ENCODE results near the gene UBE2H.

Gene UBE2H

GRCh38 chr7:129870668-129871067 is 82.1 kb downstream of the UBE2H start:
- H2AFZ ChIP-seq (ENCODE audit: low read length), result no peak overlapping the region
- no peaks in the 10 kb centered on the region for H3F3A ChIP-seq (ENCODE audit: insufficient read depth, low read length)
- no peak for DNase-seq
- TF ChIP-seq, protein P1, sequence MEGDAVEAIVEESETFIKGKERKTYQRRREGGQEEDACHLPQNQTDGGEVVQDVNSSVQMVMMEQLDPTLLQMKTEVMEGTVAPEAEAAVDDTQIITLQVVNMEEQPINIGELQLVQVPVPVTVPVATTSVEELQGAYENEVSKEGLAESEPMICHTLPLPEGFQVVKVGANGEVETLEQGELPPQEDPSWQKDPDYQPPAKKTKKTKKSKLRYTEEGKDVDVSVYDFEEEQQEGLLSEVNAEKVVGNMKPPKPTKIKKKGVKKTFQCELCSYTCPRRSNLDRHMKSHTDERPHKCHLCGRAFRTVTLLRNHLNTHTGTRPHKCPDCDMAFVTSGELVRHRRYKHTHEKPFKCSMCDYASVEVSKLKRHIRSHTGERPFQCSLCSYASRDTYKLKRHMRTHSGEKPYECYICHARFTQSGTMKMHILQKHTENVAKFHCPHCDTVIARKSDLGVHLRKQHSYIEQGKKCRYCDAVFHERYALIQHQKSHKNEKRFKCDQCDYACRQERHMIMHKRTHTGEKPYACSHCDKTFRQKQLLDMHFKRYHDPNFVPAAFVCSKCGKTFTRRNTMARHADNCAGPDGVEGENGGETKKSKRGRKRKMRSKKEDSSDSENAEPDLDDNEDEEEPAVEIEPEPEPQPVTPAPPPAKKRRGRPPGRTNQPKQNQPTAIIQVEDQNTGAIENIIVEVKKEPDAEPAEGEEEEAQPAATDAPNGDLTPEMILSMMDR (IDR thresholded peaks at IDR 0.05; ENCODE audit: low read length), result no peak
- TF ChIP-seq EZH2 (optimal IDR thresholded peaks at IDR 0.05; ENCODE audit: low read depth, low read length), result no peak
- TF ChIP-seq EZH2phosphoT487 (IDR thresholded peaks at IDR 0.05; ENCODE audit: low read length), result no peak
- H3K9me3 ChIP-seq (replicated peaks; ENCODE audit: insufficient read depth, low read length), result no peaks in the 10 kb centered on the region
- no peaks in the 10 kb centered on the region for H3K4me1 ChIP-seq (ENCODE audit: low read length)
- no peaks in the 10 kb centered on the region for H3K27me3 ChIP-seq (replicated peaks; ENCODE audit: insufficient read depth, low read length)
- H3K4me2 ChIP-seq (ENCODE audit: low read depth, low read length), result no peak overlapping the region
- H3K4me3 ChIP-seq (ENCODE audit: low read length), result no peak overlapping the region
- H3K27ac ChIP-seq (ENCODE audit: low read length), result no peak overlapping the region
- peaks cover 18% of the 10 kb centered on the region for H4K20me1 ChIP-seq (ENCODE audit: insufficient read depth, low read length)
- 0 out of 2 replicates have a peak, but pooled peaks cover 3% of the 10 kb centered on the region for H3K36me3 ChIP-seq (replicated peaks; ENCODE audit: insufficient read depth, low read length)
- peaks cover 77% of the 10 kb centered on the region for H3K79me2 ChIP-seq (ENCODE audit: low read length)
- no peaks in the 10 kb centered on the region for H3K9me2 ChIP-seq (replicated peaks; ENCODE audit: insufficient read depth, low read length)
- no peak overlapping the region for H3K9ac ChIP-seq (ENCODE audit: low read length)

DNA sequence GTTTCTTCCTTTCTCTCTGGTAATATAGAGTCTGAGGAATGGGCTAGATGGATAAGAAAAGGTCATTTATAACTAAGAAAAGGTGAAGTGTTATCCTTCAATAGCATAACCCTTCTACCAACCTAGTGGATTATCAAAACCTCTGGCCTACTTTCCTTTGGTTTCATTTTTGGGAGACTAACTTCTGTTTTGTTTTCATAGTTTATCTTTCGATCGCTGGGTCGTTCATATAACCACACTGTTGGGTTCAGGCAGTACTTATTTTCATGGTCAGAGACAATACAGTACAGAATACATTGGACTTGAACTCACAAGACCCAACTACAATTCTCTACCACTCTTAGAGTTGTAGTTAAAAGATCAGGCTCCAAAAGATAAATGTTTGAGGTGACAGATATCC is 86.5 kb downstream of the UBE2H start:
- 0 out of 2 replicates have a peak, but pooled peaks cover 3% of the 10 kb centered on the region for H3K36me3 ChIP-seq (replicated peaks; ENCODE audit: insufficient read depth, low read length)
- no peaks in the 10 kb centered on the region for H3K9me3 ChIP-seq (replicated peaks; ENCODE audit: insufficient read depth, low read length)
- no peak overlapping the region for H3K27ac ChIP-seq (ENCODE audit: low read length)
- no peak overlapping the region for H3K4me2 ChIP-seq (ENCODE audit: low read depth, low read length)
- H3K27me3 ChIP-seq (replicated peaks; ENCODE audit: insufficient read depth, low read length), result no peaks in the 10 kb centered on the region
- no peak overlapping the region for H2AFZ ChIP-seq (ENCODE audit: low read length)
- peaks cover 28% of the 10 kb centered on the region for H4K20me1 ChIP-seq (ENCODE audit: insufficient read depth, low read length)
- 0 out of 2 replicates have a peak, but pooled peaks cover 11% of the 10 kb centered on the region for H3K4me1 ChIP-seq (ENCODE audit: low read length)
- H3K9ac ChIP-seq (ENCODE audit: low read length), result no peak overlapping the region
- peaks cover 89% of the 10 kb centered on the region for H3K79me2 ChIP-seq (ENCODE audit: low read length)
- DNase-seq, result no peak
- no peaks in the 10 kb centered on the region for H3F3A ChIP-seq (ENCODE audit: insufficient read depth, low read length)
- H3K9me2 ChIP-seq (replicated peaks; ENCODE audit: insufficient read depth, low read length), result no peaks in the 10 kb centered on the region
- no peak overlapping the region for H3K4me3 ChIP-seq (ENCODE audit: low read length)
- no peak for TF ChIP-seq EZH2phosphoT487 (IDR thresholded peaks at IDR 0.05; ENCODE audit: low read length)
- no peak for TF ChIP-seq EZH2 (optimal IDR thresholded peaks at IDR 0.05; ENCODE audit: low read depth, low read length)
- TF ChIP-seq, protein P1 (IDR thresholded peaks at IDR 0.05; ENCODE audit: low read length), result no peak

- no peaks in the 10 kb centered on the region for H3K27me3 ChIP-seq (replicated peaks; ENCODE audit: insufficient read depth, low read length)
- H3F3A ChIP-seq (ENCODE audit: insufficient read depth, low read length), result no peaks in the 10 kb centered on the region
- H3K9me2 ChIP-seq (replicated peaks; ENCODE audit: insufficient read depth, low read length), result no peaks in the 10 kb centered on the region
- no peaks in the 10 kb centered on the region for H3K9me3 ChIP-seq (replicated peaks; ENCODE audit: insufficient read depth, low read length)
- H3K4me1 ChIP-seq (ENCODE audit: low read length), result 0 out of 2 replicates have a peak, but pooled peaks cover 11% of the 10 kb centered on the region
- H3K36me3 ChIP-seq (replicated peaks; ENCODE audit: insufficient read depth, low read length), result 0 out of 2 replicates have a peak, but pooled peaks cover 3% of the 10 kb centered on the region
- no peak for DNase-seq
- H3K4me2 ChIP-seq (ENCODE audit: low read depth, low read length), result no peak overlapping the region
- peaks cover 28% of the 10 kb centered on the region for H4K20me1 ChIP-seq (ENCODE audit: insufficient read depth, low read length)
- H3K9ac ChIP-seq (ENCODE audit: low read length), result no peak overlapping the region
- H3K4me3 ChIP-seq (ENCODE audit: low read length), result no peak overlapping the region
- no peak for TF ChIP-seq EZH2phosphoT487 (IDR thresholded peaks at IDR 0.05; ENCODE audit: low read length)
- TF ChIP-seq EZH2 (optimal IDR thresholded peaks at IDR 0.05; ENCODE audit: low read depth, low read length), result no peak
- TF ChIP-seq, protein P1 (IDR thresholded peaks at IDR 0.05; ENCODE audit: low read length), result no peak
- H3K79me2 ChIP-seq (ENCODE audit: low read length), result peaks cover 89% of the 10 kb centered on the region
- H3K27ac ChIP-seq (ENCODE audit: low read length), result no peak overlapping the region
- H2AFZ ChIP-seq (ENCODE audit: low read length), result no peak overlapping the region
Measured at GRCh38 chr7:129865925-129866201, 86.9 kb downstream of the UBE2H start.

Measured in MM.1S (cell line).